Fibroblast of upper back skin (primary cell): ENCODE results near the gene HDDC3.
A peak's percentile ranks its signal among the peaks of the same experiment; 100 is the strongest.
"Not testable (repeated sequence)": the region's sequence is repeated elsewhere in the genome, so short reads cannot be mapped to it uniquely, and the experiment has no call there.

Experiments
- DNase-seq: peaks from one replicate; pipeline ENCODE4 v3.0.0-alpha.2; 2013

Gene HDDC3

GRCh38 chr15:90907838-90908507 lies 24.4 kb downstream of the HDDC3 start:
- no peak for DNase-seq

GRCh38 chr15:90907051-90907660 lies 25.2 kb downstream of the HDDC3 start:
- DNase-seq, result no peak

GRCh38 chr15:90906181-90906849 lies 26.0 kb downstream of the HDDC3 start:
- DNase-seq, result no peak

- no peak for DNase-seq
Observed at GRCh38 chr15:90905306-90906180, 26.8 kb downstream of the HDDC3 start.

- no peak for DNase-seq
Observed at GRCh38 chr15:90904746-90905145, 27.6 kb downstream of the HDDC3 start.

GRCh38 chr15:90903733-90904536 lies 28.4 kb downstream of the HDDC3 start:
- no peak for DNase-seq

GRCh38 chr15:90902840-90903732 lies 29.3 kb downstream of the HDDC3 start, which contains the start of gene MAN2A2:
Gene MAN2A2 (plus strand): TSS chr15:90903302. CDS start chr15:90904208, 906 bp downstream.
- no peak for DNase-seq

GRCh38 chr15:90902040-90902839 lies 30.1 kb downstream of the HDDC3 start:
- peak; percentile 67 for DNase-seq

- no peak for DNase-seq
Observed at GRCh38 chr15:90901175-90902039, 30.9 kb downstream of the HDDC3 start.

- not testable (repeated sequence) for DNase-seq
Observed at GRCh38 chr15:90897131-90897655, 35.2 kb downstream of the HDDC3 start.

GRCh38 chr15:90895571-90896117 lies 36.7 kb downstream of the HDDC3 start:
- DNase-seq, result peak; percentile 48

- no peak for DNase-seq
Observed at GRCh38 chr15:90893175-90894090, 38.9 kb downstream of the HDDC3 start.

GRCh38 chr15:90892498-90893174 lies 39.7 kb downstream of the HDDC3 start:
- no peak for DNase-seq

GRCh38 chr15:90892023-90892422 lies 40.3 kb downstream of the HDDC3 start:
- DNase-seq, result no peak

GRCh38 chr15:90891346-90891949 lies 40.9 kb downstream of the HDDC3 start:
- no peak for DNase-seq

GRCh38 chr15:90890839-90891238 lies 41.5 kb downstream of the HDDC3 start:
- DNase-seq, result no peak
